ENCODE data around the gene ZNF772.
"Not testable (repeated sequence)": the region's sequence is repeated elsewhere in the genome, so short reads cannot be mapped to it uniquely, and the experiment has no call there.

ZNF772 gene

GRCh38 chr19:57477191-57478008 lies at the start of gene ZNF772:
TSS of gene ZNF772 (minus strand) at chr19:57477566. CDS start at chr19:57477309, 257 bp downstream.
- in situ Hi-C loops (cut with MboI; ENCODE audit: low sequenced_read_pairs) = no loop called here

GRCh38 chr19:57518021-57518420 lies 40.7 kb upstream of the ZNF772 start:
- in situ Hi-C loops (cut with MboI; ENCODE audit: low sequenced_read_pairs) = not testable (repeated sequence)

DNA sequence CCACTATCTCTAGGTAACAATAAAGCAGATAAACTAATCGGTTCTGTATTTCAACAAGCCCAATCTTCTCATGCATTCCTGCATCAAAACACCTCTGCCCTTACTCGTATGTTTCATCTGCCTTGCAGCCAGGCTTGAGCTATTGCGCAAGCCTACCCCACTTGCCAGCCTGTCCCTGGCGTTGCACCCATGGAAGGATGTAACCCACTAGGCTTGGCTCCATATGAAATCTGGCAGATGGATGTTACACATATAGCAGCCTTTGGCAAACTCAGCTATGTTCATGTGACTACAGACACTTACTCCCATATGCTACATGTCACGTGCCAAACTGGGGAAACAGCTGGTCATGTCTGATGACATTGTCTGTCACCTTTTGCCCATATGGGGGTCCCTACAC lies 37.9 kb upstream of the ZNF772 start:
- in situ Hi-C loops (cut with MboI; ENCODE audit: low sequenced_read_pairs) = no loop called here

DNA sequence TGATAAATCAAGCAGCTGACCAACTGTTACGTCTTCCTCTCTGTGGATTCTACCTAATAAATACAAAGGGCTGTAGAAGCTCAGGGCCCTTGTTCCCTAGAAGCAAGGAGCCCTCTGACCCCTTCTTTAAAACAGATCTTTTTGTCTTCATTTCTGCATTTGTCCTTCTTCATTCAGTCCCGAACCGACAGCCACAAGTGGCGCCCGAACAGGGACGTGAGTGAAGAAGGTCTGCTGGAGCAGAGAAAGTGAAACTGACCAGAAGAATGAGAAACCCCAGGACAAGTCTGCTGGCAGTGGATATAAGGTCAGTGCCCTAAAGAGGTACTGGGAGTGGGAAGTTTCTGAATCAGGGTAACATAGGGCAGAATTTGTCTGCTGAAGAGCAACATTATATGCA lies 35.5 kb upstream of the ZNF772 start:
- in situ Hi-C loops (cut with MboI; ENCODE audit: low sequenced_read_pairs) = no loop called here

DNA sequence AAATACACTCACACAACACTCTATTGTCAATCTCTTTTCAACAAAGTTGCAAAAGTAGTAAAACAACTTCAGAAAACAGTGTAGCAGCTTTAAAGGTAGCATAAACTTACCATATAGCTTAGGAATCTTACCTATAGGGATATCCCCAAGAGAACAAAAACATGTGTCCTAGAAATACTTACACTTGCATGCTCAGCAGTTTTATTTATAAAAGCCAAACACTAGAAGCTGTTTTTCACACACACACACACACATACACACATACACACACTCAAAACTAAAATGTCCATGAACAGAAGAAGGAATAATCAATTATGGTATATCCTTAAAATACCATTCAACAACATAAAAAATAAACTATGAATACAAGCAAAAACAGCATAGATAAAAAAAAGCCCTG lies 34.1 kb upstream of the ZNF772 start:
- in situ Hi-C loops (cut with MboI; ENCODE audit: low sequenced_read_pairs) = no loop called here

DNA sequence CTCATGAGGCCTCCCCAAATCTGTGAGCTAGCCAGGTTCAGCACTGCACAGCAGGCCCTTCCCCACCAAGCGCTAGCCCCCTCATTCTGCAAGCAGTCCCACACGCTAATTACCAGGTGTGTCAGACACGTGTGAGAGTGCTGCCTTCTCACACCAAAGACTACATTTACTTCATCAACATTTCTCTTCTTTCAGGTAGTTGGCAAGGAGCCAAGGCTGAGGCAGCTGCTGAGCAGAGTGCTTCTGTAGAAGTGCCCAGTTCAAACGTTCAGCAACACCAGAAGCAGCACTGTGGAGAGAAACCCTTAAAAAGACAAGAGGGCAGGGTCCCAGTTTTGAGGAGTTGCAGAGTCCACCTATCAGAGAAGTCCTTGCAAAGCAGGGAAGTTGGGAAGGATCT lies 28.8 kb upstream of the ZNF772 start:
- in situ Hi-C loops (cut with MboI; ENCODE audit: low sequenced_read_pairs) = no loop called here

DNA sequence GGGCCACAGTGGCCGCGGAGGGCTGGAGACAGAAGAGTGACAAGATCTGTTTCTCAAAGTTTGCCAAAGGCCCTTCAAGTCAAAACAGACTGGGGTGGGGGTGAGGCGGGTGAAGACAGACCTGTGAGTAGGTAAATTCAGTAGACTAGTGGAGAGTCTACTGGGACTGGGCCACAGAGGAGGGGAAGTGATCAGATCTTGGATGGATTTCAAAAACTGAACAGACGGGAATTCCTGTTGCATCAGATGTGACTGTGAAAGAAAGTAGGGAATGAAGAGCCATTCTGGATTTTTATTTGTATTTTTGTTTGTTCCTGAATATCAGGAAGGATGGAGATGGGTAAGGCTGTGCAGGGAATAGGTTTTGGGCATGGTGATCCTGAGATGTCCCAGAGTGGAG lies 23.0 kb upstream of the ZNF772 start:
- in situ Hi-C loops (cut with MboI; ENCODE audit: low sequenced_read_pairs) = not testable (repeated sequence)

GRCh38 chr19:57499680-57500395 lies 22.5 kb upstream of the ZNF772 start, which contains the start of gene ZNF773:
TSS of gene ZNF773 (plus strand) at chr19:57499938. CDS start at chr19:57500081, 143 bp downstream.
- in situ Hi-C loops (cut with MboI; ENCODE audit: low sequenced_read_pairs) = not testable (repeated sequence)

DNA sequence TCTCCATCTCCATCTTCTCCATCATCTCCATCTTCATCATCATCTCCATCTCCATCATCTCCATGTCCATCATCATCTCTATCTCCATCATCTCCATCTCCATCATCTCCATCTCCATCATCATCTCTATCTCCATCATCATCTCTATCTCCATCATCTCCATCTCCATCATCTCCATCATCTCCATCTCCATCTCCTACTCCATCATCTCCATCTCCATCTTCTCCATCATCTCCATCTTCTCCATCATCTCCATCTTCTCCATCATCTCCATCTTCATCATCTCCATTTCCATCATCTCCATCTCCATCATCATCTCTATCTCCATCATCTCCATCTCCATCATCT lies 21.9 kb upstream of the ZNF772 start:
- in situ Hi-C loops (cut with MboI; ENCODE audit: low sequenced_read_pairs) = not testable (repeated sequence)

GRCh38 chr19:57488299-57488644 lies 10.9 kb upstream of the ZNF772 start:
- in situ Hi-C loops (cut with MboI; ENCODE audit: low sequenced_read_pairs) = not testable (repeated sequence)

DNA sequence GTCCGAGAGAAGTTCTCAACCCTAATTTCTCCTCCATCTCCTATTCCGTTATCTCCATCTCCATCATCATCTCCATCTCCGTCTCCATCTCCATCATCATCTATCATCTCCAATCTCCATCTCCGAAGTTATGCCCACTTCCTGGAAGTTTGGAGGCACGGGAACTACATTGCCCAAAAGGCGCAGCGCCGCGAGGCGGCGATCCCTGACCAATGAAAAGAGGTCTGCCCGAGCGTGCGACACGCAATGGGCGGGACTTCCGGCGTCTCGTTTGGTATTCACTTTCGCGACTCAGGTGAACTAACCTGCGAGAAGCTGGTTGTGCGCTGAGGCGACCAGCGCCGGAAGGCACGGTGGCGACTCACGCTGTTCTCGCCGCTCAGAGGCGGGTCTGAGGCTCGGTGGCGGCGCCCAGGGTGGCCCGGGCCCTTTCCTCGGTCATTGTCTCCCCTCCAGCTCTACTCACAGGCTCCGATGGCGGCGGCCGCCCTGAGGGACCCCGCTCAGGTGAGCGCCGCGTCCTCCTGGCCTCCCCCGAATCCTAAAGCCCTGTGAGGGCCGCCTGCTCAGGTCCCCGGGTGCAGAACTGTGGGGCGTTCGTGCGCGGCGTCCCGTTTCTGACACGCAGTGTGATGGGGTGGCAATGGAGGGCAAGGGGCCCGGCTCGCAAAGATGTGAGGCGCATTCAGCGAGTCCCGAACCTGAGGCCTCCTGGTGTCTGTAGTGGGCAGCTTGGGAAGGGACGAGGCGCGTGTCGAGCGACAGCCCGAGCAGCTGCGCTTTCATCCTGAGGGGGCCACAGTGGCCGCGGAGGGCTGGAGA lies 10.3 kb upstream of the ZNF772 start, which contains the start of gene ZNF419:
Gene ZNF419 (plus strand): TSS at position 274 of the 822 bp plus-strand sequence. CDS start 201 bp downstream, at position 475.
- in situ Hi-C loops (cut with MboI; ENCODE audit: low sequenced_read_pairs) = not testable (repeated sequence)

- in situ Hi-C loops (cut with MboI; ENCODE audit: low sequenced_read_pairs) = no loop called here
These were observed 3.7 kb downstream of the ZNF772 start for GRCh38 chr19:57473646-57474045.

GRCh38 chr19:57466489-57466888 lies 10.9 kb downstream of the ZNF772 start:
- in situ Hi-C loops (cut with MboI; ENCODE audit: low sequenced_read_pairs) = no loop called here

DNA sequence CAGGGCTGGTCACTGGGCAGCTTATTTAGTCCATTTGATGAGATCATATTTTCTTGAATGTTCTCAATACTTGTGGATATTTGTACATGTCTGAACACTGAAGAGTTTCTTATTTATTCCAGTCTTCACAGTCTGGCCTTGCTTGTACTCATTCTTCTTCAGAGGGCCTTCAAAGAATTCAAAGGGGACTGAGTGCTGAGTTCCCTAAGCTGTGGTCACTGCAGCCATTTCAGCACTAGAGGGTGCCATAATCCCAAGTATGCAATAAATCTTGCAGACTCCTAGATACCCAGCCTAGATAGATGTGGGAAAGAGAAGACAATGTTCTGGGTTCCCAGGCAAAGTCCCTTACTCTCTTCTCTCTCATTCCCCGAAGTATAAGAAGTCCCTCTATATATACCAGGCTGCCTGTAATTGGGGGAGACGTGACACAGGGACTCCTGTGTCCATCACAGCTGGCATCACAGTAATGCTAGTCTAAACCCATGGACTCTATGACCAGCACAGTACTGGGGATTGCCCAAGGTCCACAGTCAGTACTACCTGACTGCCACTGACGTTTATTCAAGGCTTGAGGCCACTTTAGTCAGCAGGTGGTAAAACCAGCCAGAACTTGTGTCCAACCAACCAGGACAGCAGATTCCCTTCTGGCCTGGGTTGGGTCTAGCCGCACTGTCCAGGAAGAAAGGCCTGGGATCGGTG lies 11.5 kb downstream of the ZNF772 start:
- in situ Hi-C loops (cut with MboI; ENCODE audit: low sequenced_read_pairs) = no loop called here

DNA sequence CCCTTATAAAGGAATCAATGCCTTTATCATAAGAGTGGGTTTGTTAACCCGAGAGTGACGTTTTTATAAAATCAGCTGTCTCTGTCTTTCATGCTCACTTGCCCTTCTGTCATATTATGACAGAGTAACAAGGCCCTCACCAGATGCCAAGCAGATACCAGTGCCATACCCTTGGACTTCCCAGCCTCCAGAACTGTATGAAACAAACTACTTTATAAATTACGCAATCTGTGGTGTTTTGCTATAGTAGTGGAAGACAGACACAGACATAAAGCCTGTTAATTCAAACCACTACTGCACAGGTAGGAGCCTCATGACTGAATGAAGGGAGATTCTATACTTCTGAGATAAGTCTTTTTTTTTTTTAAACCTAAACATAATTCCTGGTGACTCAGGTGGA lies 25.1 kb downstream of the ZNF772 start:
- in situ Hi-C loops (cut with MboI; ENCODE audit: low sequenced_read_pairs) = no loop called here

DNA sequence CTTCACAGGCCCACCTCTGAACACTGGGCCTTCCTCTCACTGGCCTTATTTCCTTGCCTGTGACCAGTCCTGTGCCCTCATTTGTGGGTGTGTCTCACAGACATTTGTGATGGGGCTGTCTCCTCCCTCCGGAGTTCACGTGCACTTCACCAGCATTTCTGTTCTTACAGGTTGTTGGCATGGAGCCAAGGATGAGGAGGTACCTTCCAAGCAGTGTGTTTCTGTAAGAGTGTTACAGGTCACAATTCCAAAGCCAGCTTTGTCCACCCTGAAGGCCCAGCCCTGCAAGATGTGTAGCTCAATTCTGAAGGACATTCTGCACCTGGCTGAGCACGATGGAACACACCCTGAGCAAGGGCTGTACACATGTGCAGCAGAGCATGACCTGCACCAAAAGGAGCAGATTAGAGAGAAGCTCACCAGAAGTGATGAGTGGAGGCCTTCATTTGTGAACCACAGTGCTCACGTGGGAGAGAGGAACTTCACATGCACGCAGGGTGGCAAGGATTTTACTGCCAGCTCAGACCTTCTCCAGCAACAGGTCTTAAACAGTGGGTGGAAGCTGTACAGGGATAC lies 34.2 kb downstream of the ZNF772 start:
- in situ Hi-C loops (cut with MboI; ENCODE audit: low sequenced_read_pairs) = no loop called here

DNA sequence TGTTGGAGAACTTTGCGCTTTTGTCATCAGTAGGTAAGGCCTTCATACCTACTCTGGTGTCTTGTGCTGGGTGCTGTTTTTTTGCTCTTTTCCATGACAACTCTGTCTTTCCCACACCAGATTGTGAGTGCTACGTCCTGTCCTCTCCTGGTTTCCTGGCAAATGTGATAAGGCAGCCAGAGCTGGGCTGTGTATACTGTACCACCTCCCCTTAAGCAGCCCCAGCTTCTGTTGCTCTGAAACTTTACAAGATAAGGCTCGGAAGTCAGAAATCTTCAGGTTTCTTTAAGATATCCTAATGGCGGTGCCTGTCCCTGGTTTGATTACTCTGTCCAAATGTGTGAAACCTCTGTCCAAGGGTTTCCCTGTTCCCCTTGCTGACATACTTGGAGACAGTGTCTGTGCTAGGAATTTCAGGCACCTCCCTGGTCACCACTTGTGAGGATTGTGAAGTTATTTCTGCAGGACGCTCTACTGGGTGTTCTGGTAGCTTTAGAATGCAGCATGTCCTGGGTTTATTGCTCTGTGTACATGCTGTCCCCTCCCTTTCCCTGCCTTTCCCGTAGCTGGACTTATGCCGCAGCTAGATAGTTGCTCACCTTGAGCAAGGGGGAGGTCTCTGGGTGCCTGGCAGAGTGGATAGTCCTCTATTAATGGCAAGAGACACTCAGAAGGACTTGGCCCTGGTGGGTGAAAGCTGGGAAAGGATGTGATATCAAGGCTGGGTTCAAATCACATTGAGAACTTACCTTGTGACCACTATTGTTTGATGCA lies 35.2 kb downstream of the ZNF772 start:
- in situ Hi-C loops (cut with MboI; ENCODE audit: low sequenced_read_pairs) = no loop called here

DNA sequence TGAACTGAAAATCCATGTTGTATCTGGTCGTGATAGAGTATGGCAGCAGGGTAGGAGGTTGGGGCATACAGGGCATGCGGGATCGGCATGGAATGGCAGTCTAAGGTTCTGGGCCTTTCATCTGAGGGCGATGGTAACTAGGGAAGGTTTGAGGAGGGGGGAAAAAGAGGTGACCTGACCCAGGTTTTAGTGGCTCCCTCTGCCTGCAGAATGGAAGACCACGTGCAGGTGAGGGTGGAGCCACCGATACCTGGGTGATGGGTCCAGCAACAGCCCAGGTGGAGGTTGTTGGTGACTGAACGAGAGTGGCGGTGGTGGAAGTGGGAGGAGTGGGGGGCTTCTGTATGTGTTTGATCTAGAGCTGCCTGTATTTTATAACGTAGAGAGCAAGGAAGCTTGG lies 38.4 kb downstream of the ZNF772 start:
- in situ Hi-C loops (cut with MboI; ENCODE audit: low sequenced_read_pairs) = no loop called here

GRCh38 chr19:57437931-57438330 lies 39.4 kb downstream of the ZNF772 start:
- in situ Hi-C loops (cut with MboI; ENCODE audit: low sequenced_read_pairs) = no loop called here

- in situ Hi-C loops (cut with MboI; ENCODE audit: low sequenced_read_pairs) = no loop called here
These were observed 40.9 kb downstream of the ZNF772 start for GRCh38 chr19:57436417-57436816.
